ENCODE results near the gene SAMSN1. TPM values are rescaled to one million over a fixed set of nuclear protein-coding genes. Genes with fewer than 3 reads are reported as not detected.
"Not testable (repeated sequence)": the region's sequence is repeated elsewhere in the genome, so short reads cannot be mapped to it uniquely, and the experiment has no call there.

SAMSN1 gene
- total RNA-seq, 1 donor from 2014 or later, result not detected

DNA sequence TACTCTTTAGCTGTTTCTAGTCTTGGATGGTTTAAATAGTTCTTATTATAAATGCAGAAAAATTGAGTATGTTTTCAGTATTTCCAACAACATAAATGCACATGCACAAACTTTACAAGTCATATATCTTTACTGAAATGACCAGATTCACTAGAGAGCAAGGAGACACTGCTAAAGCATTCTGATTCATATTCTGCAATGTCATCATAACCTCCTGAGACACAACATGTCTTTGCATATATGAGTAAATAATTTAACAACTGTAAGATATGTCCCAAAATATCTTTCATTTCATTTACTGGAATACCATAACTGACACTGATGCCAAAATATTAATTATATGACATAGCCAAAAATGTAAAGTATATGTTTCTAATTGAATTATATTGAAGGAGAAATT, 16.8 kb upstream of the SAMSN1 start:
- no peak for DNase-seq

DNA sequence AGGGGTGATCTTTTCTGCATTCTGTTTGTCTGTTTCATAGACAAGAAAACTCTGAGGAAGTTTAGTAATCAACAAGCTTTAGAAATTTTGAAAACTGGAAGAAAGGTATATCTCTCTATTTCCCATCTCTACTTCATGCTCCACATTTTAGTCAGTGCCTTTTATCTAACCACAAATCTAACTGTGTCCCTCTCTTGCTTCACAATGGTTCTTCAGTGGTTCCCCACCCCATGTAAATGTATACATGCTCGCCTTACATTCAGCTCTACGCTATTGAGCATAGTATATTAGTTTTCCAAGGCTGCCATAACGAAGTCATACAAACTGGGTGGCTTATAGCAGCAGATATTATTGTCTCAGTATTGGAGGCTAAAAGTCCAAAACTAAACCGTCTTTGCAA, 14.4 kb upstream of the SAMSN1 start:
- DNase-seq, result no peak

DNA sequence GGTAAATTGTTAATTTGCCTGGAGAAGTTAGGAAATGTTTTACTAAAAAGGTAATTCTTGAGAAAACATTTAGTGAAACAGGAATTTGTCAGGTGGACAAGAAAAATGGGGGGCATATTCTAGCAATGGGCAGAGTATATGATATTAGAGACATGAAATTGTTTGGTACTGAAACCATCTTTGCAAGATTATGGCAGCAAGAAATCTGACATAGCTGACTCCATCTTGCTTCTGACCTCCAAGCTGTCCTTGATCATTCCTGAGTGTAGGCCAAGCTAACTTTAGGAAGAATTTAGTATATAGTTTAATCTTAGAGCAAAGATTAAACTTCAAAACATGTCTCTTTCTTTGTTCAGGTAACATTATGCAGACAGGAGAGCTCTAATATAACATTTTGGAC, 14.0 kb upstream of the SAMSN1 start:
- DNase-seq, result no peak

DNA sequence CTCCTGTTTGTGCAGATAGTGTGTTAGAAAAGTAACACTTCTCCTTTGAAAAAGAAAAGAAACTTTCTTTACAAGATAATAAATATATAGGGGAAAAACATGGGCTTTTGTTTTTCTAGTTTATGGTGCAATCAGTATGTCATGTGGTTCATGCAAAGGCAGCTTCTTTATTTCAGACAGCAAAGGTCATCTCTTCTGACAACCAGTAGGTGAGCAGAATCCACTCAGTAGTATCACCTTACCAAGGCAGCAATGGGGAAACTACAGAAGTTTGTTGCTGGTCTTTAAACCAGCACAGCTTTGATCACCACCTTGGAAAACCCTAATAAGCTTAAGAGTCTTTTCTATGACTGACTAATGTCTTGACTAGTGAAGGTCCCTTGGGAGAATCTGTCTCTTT, 13.0 kb upstream of the SAMSN1 start:
- DNase-seq, result no peak

DNA sequence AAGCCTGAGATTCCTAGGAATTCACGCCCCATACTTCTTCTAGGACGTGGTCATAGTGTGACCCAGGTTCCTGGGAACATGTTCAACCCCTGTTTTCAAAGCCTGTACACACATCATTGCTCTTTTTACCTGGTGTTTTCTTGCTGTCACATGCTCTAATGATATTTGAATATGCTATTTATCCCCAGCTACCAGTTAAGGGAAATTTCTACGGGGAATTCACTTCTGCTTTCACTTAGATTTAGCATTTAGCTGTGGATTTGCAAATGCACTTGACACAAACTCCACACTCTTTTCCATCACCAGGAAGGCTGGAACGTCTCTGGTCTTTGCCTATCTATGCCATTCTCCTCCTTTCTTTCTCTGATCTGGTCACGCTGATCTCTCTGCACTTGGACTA, 11.3 kb upstream of the SAMSN1 start:
- DNase-seq, result no peak

DNA sequence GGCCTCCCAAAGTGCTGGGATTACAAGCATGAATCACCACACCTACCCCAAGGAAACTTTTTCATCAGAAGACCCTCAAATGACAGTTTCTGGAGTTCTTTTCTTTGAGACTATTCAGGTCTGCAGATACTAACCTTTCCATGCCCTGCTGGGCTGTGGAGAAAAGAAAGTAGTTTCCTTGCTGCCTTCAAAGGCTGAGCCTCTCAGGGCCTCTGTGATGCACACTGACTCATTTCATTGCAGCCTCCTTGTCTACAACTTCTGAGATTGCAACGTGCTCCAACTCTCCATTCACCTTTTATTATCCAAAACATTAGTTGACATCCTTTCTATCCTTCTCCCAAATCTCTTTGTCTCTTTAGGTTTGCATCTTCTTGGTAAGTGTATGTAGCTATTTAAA, 8.8 kb upstream of the SAMSN1 start:
- DNase-seq, result no peak

DNA sequence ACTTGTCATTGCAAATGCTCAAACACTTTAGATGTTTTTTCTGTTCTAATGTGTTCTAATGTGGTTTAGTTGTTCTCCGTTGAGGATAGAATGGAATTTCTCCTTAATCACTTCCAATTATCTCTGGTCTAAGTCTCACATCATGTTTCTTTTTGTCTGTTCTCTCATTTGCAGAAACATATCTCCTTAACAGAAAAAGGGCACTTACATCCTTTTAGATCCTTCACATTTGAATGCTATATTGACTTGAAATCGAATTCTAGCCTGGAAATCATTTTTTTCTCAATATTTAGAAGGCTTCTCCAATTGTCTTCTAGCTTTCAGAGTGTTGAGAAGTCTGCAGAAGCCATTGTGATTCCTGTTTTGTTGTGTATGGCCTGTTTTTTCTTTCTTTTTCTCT, 7.3 kb upstream of the SAMSN1 start:
- DNase-seq, result no peak

DNA sequence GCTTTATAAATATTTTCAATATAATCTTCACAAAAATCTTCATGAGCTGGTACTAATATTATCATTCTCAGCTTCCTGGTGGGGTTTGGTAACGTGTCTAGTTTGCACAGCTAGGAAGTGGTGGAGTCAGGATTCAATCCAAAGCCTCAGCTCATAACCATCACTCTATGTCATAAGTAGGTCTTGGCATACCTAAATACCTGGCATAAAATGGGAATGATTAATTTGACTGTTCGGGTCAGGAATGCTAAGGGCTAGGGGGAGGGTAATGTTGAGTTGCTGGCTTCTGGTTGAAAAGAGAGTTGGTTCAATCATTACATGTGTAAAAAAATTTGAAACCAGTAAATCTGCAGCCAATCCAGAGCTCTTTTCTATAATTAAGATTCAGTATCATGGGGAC, 5.6 kb upstream of the SAMSN1 start:
- DNase-seq, result no peak

DNA sequence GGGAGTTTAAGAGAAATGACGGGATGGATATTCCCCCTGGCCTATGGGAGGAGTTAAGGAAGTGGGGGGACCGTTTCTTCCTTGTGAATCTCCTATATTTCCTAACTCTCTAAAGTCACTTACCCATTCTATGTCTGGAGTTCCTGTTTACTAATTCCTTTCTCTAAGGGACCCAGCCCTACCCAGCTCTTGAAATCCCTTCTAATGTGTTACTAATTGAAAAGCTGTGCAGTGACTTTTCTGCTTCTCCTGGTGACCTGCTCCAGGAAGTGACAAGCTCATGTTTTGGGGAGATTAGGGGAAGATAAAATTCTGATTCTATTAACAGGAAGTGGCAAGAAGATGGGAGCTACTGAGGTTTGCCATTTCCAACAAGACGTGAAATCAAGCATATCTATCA, 4.0 kb upstream of the SAMSN1 start:
- no peak for DNase-seq

DNA sequence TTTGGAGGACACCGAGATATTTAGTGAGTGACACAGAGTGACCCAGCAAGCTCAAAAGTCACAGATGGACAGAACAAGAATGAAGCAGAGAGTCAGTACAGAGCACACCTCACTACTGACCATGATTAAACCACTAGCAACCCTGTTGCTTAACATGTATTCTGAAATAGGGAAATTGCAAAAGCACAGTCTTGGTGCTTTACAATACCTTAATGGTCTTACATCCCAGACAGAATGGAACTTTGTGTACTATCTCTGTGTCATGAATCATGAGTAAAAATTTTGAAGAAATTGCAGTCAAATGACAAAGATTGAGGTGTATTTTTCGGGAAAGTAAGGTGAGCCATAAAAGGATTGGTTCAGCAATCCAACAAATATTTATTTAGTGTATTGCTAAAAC, 2.7 kb upstream of the SAMSN1 start:
- DNase-seq, result no peak

DNA sequence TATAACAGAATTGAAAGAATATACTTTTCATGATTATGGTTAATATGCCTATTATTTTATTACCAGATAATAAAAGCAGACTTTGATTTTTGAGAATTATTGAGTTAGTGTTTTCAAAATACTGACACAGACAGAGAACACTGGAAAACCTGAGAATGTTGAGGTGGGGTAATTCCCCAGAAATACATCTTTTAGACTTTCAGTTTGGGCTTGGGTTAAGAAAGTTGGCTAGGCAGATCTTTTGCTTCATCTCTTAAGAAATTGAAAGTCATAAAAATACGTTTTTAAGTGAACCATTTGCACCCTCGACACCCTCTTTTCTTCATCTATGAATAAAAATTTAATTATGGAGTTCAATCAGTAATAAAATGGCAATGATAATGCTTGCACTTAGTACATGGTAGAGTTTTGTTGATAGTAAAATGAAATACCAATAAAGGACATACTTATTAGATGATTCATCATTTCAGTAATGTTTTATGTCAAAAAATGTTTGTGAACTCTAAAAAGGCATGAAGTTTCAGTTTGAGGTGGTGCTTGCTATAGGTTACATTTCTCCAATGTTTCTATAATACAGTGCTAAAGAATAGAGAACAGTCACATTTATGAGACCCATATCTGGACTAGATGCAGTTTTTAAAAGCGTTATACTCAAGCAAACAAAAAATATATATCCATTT, 1.9 kb upstream of the SAMSN1 start:
- DNase-seq, result no peak

DNA sequence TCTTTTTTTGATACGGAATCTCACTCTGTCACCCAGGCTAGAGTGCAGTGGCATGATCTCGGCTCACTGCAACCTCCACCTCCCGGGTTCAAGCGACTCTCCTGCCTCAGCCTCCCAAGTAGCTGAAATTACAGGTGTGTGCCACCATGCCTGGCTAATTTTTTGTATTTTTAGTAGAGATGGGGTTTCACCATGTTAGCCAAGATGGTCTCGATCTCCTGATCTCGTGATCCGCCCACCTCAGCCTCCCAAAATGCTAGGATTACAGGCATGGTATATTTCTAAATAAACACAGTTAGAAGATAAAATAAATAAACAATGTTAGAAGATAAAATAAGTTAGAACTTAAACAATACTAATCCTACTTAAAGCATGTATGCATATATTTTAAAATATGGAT, 604 bp upstream of the SAMSN1 start:
- DNase-seq, result not testable (repeated sequence)

DNA sequence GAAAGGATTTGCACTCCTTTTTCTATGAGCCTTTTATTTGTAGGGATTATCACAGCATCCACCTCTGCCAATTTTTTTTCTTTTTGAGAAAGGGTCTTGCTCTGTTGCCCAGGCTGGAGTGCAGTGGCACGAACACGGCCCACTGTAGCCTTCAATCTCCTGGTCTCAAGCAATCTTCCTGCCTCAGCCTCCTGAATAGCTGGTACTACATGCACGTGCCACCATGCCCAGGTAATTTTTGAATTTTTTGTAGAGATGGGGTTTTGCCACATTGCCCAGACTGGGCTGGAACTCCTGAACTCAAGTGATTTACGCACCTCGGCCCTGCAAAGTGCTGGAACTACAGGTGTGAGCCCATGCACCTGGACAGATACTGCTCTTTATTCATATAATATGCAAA, 2.1 kb downstream of the SAMSN1 start:
- DNase-seq, result no peak

DNA sequence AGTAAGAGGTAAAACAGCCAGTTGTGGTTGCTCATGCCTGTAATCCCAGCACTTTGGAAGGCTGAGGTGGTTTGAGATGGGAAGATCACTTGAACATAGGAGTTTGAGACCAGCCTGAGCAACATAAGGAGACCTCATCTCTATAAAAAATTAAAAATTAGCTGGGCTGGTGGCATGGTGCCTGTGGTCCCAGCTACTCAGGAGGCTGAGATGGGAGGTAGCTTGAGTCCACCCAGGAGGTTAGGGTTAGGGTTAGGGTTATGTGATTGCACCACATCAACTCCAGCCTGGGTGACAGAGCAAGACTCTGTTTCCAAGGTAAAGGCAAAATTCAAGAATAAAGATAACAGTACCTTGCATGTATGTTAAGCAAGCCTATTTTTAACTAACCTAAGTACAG, 3.5 kb downstream of the SAMSN1 start:
- DNase-seq, result no peak

DNA sequence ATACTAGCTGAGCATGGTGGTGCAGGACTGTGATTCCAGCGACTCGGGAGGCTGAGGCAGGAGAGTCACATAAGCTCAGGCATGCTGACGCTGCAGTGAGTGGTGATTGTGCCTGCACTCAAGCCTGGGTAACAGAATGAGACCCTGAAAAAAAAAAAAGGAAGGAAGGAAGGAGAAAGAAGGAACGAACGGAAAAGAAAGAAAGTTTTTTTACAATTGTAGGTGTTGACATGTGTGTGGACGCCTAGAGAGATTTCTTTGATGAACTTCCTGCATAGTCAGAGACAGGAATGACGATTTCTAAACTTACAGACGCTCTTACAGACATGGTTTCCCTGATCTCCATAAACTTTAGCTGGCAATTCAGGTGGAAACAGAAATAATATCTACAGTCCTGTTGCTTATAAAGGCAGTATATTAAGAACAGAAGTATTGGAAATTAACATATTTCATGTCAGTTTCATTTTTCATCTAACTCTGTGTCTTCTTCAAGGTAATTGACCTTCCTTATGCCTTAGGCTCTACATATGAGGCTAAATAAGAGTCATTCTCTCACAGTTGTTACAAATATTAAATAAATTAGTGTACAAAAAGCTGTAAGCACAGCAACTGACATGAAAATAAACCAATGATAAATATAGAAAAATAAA, 4.1 kb downstream of the SAMSN1 start:
- peak; percentile 13 for DNase-seq

DNA sequence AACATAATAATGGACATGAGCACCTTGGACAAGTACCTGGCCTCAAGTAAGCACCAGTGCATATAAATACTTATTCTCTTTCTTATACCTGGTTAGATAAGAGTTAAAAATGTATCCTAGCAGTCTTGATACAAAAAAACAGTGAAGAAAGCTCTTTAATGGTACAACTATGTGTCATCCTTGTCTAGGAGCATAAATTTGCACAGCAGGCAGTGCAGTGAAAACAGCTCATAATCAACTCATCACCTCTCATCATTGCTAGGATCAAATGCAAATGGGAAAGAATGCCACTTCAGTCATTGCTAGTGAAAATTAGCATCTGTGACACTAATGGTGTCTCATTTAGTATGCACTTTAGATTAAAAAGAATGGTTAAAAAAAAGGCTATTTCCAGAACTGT, 7.6 kb downstream of the SAMSN1 start:
- no peak for DNase-seq

DNA sequence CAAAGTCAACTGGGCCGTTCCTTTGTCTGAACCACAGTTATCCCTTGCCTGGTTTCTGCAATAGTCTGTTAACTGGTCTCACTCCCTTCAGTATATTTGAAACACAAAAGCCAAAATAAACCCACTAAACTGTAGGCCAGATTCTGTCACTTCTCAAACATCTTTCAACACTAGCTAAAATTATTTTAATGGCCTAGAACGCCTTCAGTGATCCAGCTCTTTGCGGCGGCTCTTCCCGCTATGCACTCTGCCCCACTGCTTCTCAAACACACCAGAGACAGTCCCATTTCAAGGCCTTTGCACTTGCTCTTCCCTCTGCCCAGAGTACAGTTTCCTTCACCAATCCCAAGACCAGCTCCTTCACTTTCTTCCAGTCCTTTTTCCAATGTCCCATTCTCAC, 9.2 kb downstream of the SAMSN1 start:
- DNase-seq, result no peak

DNA sequence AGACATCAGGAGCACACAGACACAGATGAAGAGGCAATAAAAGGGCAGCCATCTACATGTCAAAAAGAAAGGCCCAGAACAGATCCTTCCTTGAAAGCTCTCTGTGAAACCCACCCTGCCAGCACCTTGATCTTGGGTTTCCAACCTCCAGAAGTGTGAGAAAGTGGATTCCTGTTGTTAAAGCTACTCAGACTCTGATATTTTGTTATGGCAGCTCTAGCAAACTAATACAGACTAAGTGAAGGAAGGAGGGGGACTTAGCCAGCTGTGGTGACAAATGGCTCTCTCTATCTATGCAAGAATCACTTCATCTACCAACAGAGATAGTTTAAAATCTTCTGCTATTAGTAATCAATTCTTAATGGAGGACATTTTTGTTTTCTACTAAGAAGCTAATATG, 10.4 kb downstream of the SAMSN1 start:
- DNase-seq, result no peak

DNA sequence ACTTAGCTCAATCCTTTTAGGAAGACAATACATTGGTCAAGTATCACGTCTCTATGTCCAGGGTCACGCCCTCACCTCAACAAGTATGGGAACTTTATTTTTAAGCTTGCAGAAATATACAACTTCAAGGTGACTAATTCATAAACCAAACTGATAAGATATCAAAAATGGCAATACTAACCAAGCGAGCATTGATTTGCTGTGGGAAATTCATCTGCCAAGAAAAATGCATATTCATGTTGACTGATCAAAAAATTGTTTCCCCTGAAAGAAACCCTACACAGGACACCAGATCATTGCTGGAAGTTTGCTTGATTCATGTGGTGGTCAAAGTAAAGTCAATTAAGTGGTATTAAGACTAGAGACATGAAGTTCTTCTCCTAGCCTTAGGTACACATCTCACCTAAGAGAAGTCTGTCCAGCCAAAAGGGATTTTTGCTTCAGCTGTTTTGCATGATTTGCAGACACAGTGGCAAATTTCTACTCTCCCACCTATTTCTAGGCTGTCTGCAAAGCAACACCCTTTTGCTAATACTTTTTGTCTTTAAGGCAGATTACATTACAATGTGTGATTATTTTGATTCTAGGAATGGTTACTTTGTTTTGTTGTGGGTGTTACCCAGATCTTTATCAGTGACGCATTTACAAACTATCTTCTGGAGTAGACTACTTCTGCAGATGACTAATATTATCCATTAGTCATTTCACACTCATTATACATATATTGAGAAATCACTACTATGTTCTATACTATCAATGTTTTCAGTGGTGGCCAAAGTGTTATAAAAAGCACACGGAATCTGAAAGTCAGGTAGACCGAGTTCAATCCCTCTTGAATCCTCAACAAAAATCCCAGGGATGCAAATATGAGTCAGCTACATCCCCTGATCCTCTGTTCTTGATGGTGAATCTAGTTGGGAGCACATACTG, 12.4 kb downstream of the SAMSN1 start:
- peak; percentile 49 for DNase-seq

DNA sequence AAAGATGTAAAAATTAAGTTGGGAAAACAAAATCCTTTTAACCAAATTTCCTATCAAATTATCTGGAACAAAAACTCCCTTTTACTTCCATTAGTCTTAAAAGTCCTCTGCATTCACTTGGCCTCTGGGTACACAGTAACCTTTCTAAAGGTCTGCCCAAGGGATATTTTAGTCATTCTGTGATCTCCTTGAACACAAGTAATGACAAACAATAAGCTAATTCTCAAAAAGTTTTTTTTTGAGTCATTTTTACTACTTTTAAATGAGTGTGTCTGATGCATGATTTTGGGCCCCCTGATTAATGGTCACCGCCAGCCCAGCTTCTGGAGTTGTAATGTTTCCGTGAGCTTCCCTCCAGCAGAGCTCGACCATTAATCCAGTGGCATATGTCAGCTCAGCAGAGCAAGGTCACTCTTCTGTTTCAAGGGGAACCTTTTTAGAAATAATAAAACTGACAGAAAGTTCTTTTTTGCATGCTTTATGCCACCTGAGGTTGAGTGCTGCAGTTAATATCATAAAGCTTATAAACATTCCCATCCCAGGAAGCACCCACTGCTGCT, 14.3 kb downstream of the SAMSN1 start:
- DNase-seq, result no peak

DNA sequence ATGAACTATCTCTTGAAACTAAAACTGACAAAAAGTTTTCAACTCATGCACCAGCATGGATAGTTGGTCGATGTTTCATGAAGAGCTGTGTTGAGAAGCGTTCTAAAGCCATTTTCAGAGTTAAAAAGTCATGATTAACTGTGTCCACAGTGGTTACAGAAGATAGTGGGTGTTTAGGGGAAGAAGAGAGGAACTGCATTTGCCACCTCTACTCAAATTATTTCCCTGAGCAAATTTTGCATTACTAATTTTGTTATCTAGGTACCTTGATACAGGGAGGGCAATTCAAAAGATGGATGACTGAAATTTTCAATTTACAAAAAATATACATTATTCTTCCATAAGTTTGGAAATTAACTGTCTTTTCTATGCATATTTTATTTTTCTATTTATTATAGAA, 15.5 kb downstream of the SAMSN1 start:
- no peak for DNase-seq

DNA sequence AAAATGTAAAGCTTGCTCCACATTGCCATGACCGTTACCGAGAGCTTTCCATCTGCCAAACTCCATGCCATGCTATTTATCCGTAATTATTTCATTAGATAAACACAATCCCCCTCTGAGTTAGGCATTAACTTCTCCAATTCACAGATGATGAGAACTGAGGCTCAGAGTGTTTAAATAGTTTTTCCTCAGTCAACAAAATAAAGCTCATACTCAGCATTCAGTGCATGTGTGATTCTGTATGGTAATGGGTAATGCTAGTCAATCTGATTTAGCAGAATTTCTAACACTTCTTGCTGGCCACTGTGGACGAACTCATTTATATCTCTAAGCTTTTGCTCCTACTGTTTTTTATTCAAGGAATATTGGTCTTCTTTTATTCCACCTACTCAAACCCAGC, 17.3 kb downstream of the SAMSN1 start:
- DNase-seq, result no peak
